Dedifferentiated amniotic fluid mesenchymal stem cell (primary cell): Measurements from ENCODE around the gene MRPL2.
"Not testable (repeated sequence)": the region's sequence is repeated elsewhere in the genome, so short reads cannot be mapped to it uniquely, and the experiment has no call there.

Experiments
- DNase-seq: peaks from one replicate; pipeline ENCODE4 v3.0.0-alpha.2; 2016; ENCODE audit errors: extremely low spot score

MRPL2 gene

GRCh38 chr6:43053545-43054205 is 5.6 kb downstream of the MRPL2 start, which contains the start of gene CUL7:
CUL7 (minus strand) TSS chr6:43053851; CDS start chr6:43052788, 1,063 bp downstream.
- DNase-seq = peak; percentile 94

- DNase-seq = no peak
Measured at GRCh38 chr6:43052842-43053544, 6.2 kb downstream of the MRPL2 start.

- DNase-seq = no peak
Measured at GRCh38 chr6:43052225-43052841, 6.9 kb downstream of the MRPL2 start.

- DNase-seq = no peak
Measured at GRCh38 chr6:43050981-43051380, 8.3 kb downstream of the MRPL2 start.

GRCh38 chr6:43047998-43048397 is 11.2 kb downstream of the MRPL2 start:
- DNase-seq = no peak

- DNase-seq = no peak
Measured at GRCh38 chr6:43045371-43045930, 13.8 kb downstream of the MRPL2 start.

- no peak for DNase-seq
Measured at GRCh38 chr6:43043310-43043709, 15.9 kb downstream of the MRPL2 start.

- DNase-seq = not testable (repeated sequence)
Measured at GRCh38 chr6:43041475-43041874, 17.8 kb downstream of the MRPL2 start.

GRCh38 chr6:43040542-43041257 is 18.5 kb downstream of the MRPL2 start:
- DNase-seq = no peak

- no peak for DNase-seq
Measured at GRCh38 chr6:43038727-43039126, 20.5 kb downstream of the MRPL2 start.

GRCh38 chr6:43037706-43038105 is 21.5 kb downstream of the MRPL2 start:
- DNase-seq = no peak

GRCh38 chr6:43037197-43037596 is 22.0 kb downstream of the MRPL2 start:
- no peak for DNase-seq

GRCh38 chr6:43036712-43037111 is 22.5 kb downstream of the MRPL2 start:
- DNase-seq = no peak

- no peak for DNase-seq
Measured at GRCh38 chr6:43035495-43036194, 23.6 kb downstream of the MRPL2 start.

GRCh38 chr6:43034190-43034525 is 25.1 kb downstream of the MRPL2 start:
- no peak for DNase-seq

- DNase-seq = no peak
Measured at GRCh38 chr6:43033496-43034189, 25.6 kb downstream of the MRPL2 start.

- no peak for DNase-seq
Measured at GRCh38 chr6:43032326-43032725, 26.9 kb downstream of the MRPL2 start.

GRCh38 chr6:43029120-43029519 is 30.1 kb downstream of the MRPL2 start:
- no peak for DNase-seq

- DNase-seq = no peak
Measured at GRCh38 chr6:43026365-43026764, 32.9 kb downstream of the MRPL2 start.

- no peak for DNase-seq
Measured at GRCh38 chr6:43024436-43024835, 34.8 kb downstream of the MRPL2 start.
